ENCODE data around the gene EFNB1. TPM values are rescaled to one million over a fixed set of nuclear protein-coding genes. Genes with fewer than 3 reads are reported as not detected.
A peak's percentile ranks its signal among the peaks of the same experiment; 100 is the strongest.

The EFNB1 gene
- total RNA-seq, 1 donor from 2014 or later, result 5.9 TPM

DNA sequence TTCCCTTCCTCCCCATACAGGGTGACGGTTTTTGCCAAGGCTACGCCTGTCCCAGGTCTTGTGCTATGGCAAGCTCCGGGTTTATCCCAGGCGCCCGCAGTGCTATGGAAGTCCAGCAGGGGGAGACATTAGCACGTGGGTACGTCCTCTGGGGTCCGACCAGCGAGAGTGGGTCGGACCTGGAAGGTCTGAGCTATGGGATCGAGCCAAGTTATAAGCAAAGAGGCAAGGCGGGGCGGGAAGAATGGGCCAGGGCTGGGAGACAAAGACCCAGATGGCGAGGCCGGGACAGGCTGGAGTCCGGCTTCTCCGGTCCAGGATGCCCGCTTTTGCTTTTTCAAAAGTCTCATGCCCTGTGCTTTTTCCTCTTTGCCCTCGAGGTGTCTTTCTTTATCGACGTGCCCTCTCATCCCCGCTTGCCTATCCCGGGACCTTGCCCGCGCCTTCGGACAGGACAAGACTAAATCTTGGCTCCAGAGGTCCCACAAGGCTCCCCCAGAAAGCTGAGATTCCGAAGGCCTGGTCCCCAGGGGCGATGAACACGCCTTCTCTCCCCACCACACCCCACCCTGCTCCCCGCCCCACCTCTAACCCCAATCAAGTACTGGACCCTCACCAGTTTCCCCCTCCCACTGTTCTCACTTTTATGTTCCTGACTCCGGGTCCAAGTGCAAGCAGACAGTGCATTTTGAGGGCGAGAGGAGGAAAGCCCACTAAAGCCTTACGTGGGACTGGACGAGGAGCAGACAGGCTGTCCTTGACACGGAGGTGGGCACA, 785 bp upstream of the EFNB1 start:
- no peaks in the 10 kb centered on the region for H3K36me3 Mint-ChIP-seq (ENCODE audit: unreplicated experiment)
- H3K27ac Mint-ChIP-seq (ENCODE audit: unreplicated experiment), result no peak overlapping the region
- peak overlapping the region; percentile 81 for H3K4me3 Mint-ChIP-seq (ENCODE audit: unreplicated experiment)
- peak; percentile 87 for DNase-seq
- peaks cover 5% of the 10 kb centered on the region for H3K4me1 Mint-ChIP-seq (ENCODE audit: low read depth, unreplicated experiment)
- TF ChIP-seq, protein P1, sequence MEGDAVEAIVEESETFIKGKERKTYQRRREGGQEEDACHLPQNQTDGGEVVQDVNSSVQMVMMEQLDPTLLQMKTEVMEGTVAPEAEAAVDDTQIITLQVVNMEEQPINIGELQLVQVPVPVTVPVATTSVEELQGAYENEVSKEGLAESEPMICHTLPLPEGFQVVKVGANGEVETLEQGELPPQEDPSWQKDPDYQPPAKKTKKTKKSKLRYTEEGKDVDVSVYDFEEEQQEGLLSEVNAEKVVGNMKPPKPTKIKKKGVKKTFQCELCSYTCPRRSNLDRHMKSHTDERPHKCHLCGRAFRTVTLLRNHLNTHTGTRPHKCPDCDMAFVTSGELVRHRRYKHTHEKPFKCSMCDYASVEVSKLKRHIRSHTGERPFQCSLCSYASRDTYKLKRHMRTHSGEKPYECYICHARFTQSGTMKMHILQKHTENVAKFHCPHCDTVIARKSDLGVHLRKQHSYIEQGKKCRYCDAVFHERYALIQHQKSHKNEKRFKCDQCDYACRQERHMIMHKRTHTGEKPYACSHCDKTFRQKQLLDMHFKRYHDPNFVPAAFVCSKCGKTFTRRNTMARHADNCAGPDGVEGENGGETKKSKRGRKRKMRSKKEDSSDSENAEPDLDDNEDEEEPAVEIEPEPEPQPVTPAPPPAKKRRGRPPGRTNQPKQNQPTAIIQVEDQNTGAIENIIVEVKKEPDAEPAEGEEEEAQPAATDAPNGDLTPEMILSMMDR (IDR thresholded peaks at IDR 0.05; ENCODE audit: partially characterized antibody, unreplicated experiment), result peak; percentile 79
- peaks cover 9% of the 10 kb centered on the region for H3K27me3 Mint-ChIP-seq (ENCODE audit: unreplicated experiment)
- H3K9me3 Mint-ChIP-seq (ENCODE audit: unreplicated experiment), result peaks cover 2% of the 10 kb centered on the region

- Mint-ChIP-seq H3K4me3 (ENCODE audit: unreplicated experiment) (peak overlapping the region; percentile 81), H3K4me1 (ENCODE audit: low read depth, unreplicated experiment) (peaks cover 7% of the 10 kb centered on the region), H3K36me3 (ENCODE audit: unreplicated experiment) (no peaks in the 10 kb centered on the region), H3K27me3 (ENCODE audit: unreplicated experiment) (peaks cover 7% of the 10 kb centered on the region), H3K9me3 (ENCODE audit: unreplicated experiment) (peaks cover 2% of the 10 kb centered on the region), H3K27ac (ENCODE audit: unreplicated experiment) (no peak overlapping the region)
- TF ChIP-seq, protein P1 (IDR thresholded peaks at IDR 0.05; ENCODE audit: partially characterized antibody, unreplicated experiment), result no peak
- DNase-seq, result peak; percentile 36
These were observed 979 bp downstream of the EFNB1 start for GRCh38 chrX:68829582-68830418.

DNA sequence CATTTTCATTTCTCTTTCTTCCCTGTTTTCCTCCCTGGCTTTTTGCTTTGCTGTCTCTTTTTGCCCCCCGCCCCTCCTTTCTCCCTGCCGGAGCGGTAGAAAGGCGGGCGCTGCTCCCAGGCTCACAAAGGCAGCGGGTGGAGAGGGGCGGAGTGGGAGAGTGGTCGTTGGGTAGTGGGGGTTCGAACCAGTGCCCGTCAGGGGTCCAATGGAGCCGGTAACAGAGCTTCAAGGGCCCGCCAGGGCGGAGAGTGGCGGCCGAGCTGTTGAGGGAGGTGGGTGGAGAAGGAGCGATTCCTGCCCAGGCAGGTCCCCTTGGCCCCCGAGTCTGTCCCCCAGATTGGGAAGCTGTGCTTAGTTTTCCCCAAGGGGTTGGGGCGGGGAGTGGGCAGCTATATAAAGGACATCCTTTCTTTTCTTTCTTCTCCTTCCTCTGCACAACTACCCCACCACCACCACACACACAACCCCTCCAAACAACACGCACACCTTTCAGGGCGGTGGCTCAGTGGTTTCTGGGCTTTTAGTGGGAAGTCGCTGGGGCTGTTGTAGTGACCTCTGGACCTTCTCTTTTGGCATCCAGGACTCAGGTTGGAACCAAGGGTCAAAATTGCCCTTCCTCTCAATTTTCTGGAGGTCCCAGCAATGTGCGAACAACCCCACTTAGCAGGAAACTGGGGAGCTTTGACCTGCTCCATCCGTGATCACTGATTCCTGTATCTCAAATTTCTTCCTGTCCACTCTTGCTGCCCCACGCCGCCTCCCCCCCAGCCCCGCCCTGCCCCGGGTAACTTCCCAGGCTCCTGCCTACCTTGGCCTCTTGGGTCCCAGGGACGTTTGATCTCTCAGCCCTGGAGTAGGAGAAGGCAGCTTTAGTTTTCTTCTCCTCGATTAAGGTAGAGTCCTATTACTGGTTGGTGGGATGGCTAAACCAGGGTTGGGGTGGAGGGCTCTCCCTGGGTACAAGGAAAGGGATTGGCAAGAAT, 1.9 kb downstream of the EFNB1 start:
- Mint-ChIP-seq H3K27me3 (ENCODE audit: unreplicated experiment) (peaks cover 6% of the 10 kb centered on the region), H3K4me1 (ENCODE audit: low read depth, unreplicated experiment) (peaks cover 7% of the 10 kb centered on the region), H3K27ac (ENCODE audit: unreplicated experiment) (no peak overlapping the region), H3K4me3 (ENCODE audit: unreplicated experiment) (peak overlapping the region; percentile 81), H3K9me3 (ENCODE audit: unreplicated experiment) (peaks cover 2% of the 10 kb centered on the region), H3K36me3 (ENCODE audit: unreplicated experiment) (no peaks in the 10 kb centered on the region)
- TF ChIP-seq, protein P1 (IDR thresholded peaks at IDR 0.05; ENCODE audit: partially characterized antibody, unreplicated experiment), result no peak
- no peak for DNase-seq

DNA sequence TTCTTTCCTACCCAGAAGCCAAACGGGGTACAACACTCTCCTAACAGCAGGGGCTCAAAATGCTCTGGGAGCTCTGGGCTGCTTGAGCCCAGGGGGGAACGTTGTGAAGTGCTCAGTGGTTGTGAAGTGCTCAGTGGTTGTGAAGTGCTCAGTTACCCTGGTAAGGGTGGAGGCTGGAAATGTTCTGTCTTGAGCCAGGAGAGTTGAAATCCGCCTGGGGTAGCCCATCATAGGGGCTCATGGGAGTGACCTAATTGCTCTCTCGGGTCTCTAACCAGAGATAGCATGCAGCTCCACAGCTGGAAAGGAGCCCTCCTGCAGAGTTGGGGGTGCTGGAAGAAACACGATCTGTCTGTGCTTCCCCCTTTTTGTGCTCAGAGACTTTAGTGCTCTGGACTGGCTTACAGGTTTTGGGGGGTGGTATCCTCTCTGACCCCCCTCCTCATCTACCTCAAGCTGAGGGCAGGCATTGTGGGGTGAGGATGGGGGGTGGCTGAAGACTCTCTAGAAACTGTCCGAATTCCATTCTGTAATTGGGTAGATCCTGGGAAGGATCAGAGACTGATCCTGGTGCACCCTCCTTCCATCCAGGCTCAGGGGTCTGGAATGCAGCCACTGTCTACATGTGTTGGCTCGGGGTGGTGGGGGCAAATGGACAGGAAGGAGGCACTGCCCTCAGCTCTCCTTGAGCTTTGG, 2.7 kb downstream of the EFNB1 start:
- Mint-ChIP-seq H3K9me3 (ENCODE audit: unreplicated experiment) (peaks cover 2% of the 10 kb centered on the region), H3K36me3 (ENCODE audit: unreplicated experiment) (no peaks in the 10 kb centered on the region), H3K27me3 (ENCODE audit: unreplicated experiment) (peaks cover 6% of the 10 kb centered on the region), H3K4me1 (ENCODE audit: low read depth, unreplicated experiment) (peaks cover 7% of the 10 kb centered on the region), H3K27ac (ENCODE audit: unreplicated experiment) (no peak overlapping the region), H3K4me3 (ENCODE audit: unreplicated experiment) (peak overlapping the region; percentile 81)
- TF ChIP-seq, protein P1 (IDR thresholded peaks at IDR 0.05; ENCODE audit: partially characterized antibody, unreplicated experiment), result no peak
- DNase-seq, result no peak

Data from glutamatergic neuron (in vitro differentiated cells).